Neural progenitor cell (in vitro differentiated cells): ENCODE results near the gene SCAMP2.

ENCODE experiments used
- EZH2 ChIP-seq: fragments of 200-600 bp; sonication (generic); IDR thresholded peaks from 2 replicates; pipeline ENCODE4 v1.6.1; 2017; ENCODE audit warnings: antibody characterized with exemption, mild to moderate bottlenecking, moderate library complexity
- EZH2phosphoT487 ChIP-seq: fragments of 200-600 bp; sonication (generic); IDR thresholded peaks from 2 replicates; pipeline ENCODE4 v1.6.1; 2017; ENCODE audit warnings: antibody characterized with exemption
- TF ChIP-seq, protein P1 (sequence below): fragments of 200-600 bp; sonication (generic); IDR thresholded peaks from 2 replicates; pipeline ENCODE4 v1.5.1; 2017; ENCODE audit warnings: antibody characterized with exemption, mild to moderate bottlenecking

DNA sequence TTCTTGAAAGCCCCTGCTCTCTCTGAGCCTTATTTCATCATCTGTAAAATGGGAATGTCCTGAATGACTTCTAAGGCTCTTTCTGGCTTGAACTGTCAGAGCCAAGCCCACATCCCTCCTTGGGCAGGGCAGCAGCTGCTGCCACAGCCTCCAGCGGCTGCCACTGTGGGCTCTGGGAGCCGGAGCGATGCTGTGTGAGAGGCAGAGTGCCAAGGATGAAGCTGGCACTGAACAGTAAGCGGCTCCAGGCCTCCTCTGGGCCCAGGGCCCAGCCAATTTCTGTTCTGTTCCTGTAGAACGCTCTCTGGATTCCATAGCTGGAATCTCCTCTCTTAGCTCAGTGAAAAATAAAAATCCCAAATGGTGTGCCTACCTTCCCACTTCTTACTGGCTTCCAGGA, 42.3 kb downstream of the SCAMP2 start:
- TF ChIP-seq EZH2 (no peak), EZH2phosphoT487 (no peak)
- TF ChIP-seq, protein P1, sequence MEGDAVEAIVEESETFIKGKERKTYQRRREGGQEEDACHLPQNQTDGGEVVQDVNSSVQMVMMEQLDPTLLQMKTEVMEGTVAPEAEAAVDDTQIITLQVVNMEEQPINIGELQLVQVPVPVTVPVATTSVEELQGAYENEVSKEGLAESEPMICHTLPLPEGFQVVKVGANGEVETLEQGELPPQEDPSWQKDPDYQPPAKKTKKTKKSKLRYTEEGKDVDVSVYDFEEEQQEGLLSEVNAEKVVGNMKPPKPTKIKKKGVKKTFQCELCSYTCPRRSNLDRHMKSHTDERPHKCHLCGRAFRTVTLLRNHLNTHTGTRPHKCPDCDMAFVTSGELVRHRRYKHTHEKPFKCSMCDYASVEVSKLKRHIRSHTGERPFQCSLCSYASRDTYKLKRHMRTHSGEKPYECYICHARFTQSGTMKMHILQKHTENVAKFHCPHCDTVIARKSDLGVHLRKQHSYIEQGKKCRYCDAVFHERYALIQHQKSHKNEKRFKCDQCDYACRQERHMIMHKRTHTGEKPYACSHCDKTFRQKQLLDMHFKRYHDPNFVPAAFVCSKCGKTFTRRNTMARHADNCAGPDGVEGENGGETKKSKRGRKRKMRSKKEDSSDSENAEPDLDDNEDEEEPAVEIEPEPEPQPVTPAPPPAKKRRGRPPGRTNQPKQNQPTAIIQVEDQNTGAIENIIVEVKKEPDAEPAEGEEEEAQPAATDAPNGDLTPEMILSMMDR: no peak
